GM12873 (cell line): Measurements from ENCODE around the gene EDA.
A peak's percentile ranks its signal among the peaks of the same experiment; 100 is the strongest.

Experiments
- TF ChIP-seq, protein P1 (sequence below): IDR thresholded peaks from 2 replicates; pipeline ENCODE4 v1.5.1; 2012; ENCODE audit warnings: low read depth, mild to moderate bottlenecking, moderate library complexity, low read length, control low read depth; ENCODE audit not compliant: insufficient read depth; ENCODE audit errors: missing control alignments

The EDA gene

DNA sequence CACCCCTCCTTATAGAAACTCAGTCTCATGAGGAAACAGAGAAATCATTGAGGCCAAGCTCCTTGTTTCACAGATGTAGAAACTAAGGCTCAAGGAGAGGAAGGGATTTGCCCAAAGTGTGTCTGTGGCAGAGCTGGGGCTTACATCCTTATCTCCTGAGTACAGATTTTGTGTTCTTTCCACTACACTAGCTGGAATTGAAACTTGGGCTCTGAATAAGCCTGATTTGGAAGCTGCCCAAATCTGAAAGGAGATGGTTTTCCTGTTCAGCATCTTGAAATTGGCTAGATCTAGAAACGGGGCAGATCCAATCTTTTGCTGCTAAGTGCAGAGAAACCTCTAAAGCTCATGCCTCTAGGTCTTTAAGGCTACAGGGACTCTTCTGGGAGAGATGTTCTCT is 409.6 kb downstream of the EDA start:
- TF ChIP-seq, protein P1, sequence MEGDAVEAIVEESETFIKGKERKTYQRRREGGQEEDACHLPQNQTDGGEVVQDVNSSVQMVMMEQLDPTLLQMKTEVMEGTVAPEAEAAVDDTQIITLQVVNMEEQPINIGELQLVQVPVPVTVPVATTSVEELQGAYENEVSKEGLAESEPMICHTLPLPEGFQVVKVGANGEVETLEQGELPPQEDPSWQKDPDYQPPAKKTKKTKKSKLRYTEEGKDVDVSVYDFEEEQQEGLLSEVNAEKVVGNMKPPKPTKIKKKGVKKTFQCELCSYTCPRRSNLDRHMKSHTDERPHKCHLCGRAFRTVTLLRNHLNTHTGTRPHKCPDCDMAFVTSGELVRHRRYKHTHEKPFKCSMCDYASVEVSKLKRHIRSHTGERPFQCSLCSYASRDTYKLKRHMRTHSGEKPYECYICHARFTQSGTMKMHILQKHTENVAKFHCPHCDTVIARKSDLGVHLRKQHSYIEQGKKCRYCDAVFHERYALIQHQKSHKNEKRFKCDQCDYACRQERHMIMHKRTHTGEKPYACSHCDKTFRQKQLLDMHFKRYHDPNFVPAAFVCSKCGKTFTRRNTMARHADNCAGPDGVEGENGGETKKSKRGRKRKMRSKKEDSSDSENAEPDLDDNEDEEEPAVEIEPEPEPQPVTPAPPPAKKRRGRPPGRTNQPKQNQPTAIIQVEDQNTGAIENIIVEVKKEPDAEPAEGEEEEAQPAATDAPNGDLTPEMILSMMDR = no peak

DNA sequence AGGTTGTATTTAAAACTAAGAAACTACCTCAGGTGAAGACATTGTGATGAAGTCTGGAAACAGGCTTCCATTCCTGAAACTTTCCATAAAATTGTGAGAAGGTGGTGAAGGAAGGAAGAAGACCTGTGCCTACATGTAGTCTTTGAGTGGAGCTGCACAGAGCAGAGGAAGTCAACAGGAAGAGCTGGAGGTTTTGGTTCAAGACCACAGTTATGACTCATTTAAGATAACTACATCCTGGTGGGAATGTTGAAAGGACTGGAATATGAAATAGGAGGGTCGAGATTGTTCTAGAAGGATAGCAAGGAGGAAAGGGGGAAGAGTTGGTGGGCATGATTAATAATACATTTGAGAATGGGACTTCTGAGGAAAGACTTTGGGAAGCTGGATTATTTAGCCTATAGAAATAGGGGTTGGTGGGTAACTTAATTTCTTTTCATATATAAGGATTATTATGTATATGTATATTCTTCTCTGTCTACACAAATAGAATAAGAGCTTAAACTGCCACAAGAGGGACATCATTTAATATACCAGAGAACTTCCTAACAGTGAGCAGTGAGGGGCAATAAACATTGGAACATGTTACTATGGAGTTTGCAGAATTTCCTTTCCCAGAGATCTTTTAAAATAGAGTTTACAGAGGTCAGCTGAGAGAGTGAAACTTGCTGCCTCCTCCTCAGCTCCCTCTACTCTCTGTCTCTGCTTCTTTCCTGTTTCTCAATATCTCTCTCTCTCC is 410.4 kb downstream of the EDA start:
- TF ChIP-seq, protein P1 = no peak

GRCh38 chrX:70026851-70027200 is 410.9 kb downstream of the EDA start:
- TF ChIP-seq, protein P1 = no peak

DNA sequence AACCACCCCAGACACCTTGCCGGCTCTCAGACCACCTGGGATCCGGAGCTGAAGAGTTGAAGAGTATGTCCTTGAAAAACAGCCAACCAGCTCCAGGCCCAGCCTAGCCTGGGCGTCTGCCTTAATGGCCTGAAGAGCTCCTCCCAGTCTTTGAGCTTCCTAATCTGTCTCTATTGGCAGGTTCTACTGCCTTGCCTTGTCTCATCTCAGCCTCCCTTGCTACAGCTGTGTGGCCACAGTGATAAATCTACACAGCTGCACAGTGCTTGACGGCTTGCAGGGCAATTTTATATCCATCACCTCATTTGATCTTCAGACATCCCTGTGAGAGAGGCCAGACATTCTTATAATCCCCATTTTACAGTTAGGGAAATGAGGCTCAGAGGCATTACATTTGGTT is 413.9 kb downstream of the EDA start:
- TF ChIP-seq, protein P1 = no peak

- TF ChIP-seq, protein P1 = peak; percentile 93
Measured at GRCh38 chrX:70030301-70030767, 414.4 kb downstream of the EDA start.

DNA sequence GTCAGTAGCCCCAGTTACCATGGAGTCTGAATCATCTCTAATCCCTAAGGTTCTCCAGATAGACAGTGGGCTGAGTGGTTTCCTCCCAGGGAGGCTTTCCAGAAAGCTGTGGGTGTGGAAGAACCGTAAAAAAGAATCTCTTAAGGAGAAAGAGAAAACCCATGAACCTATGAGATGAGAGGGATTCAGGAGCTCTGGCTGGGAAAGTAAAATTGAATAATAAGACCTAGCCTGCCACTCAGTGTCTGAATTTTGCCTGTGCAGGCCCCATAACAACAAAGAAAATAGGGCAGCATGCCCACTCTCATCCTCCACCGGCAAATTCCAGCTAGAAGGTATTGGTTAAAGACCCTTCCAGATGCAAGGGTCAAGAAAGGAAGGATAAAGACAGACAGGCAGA is 416.9 kb downstream of the EDA start:
- TF ChIP-seq, protein P1 = no peak

GRCh38 chrX:70033348-70034051 is 417.6 kb downstream of the EDA start:
- TF ChIP-seq, protein P1 = peak; percentile 76
